ENCODE data around the gene LMO7.

The LMO7 gene

DNA sequence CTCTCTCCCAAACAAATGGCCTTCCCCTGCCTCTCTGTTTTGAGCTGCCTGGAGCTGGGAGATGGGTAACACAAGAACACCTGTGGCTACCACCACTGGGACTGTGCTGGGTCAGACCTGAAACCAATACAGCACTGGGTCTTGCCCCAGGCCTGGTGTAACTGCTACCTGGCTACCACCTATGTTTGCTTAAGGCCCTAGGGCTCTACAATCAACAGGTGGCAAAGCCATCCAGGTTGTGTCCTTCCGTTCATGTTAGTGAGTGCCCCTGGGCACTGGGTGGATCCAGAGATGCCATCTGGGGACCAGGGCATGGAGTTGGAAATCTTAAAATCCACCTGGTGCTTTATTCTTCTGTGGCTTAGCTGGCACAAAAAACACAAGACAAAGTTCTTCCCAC lies 18.9 kb upstream of the LMO7 start:
- TF ChIP-seq CTCF (IDR thresholded peaks at IDR 0.05): no peak

DNA sequence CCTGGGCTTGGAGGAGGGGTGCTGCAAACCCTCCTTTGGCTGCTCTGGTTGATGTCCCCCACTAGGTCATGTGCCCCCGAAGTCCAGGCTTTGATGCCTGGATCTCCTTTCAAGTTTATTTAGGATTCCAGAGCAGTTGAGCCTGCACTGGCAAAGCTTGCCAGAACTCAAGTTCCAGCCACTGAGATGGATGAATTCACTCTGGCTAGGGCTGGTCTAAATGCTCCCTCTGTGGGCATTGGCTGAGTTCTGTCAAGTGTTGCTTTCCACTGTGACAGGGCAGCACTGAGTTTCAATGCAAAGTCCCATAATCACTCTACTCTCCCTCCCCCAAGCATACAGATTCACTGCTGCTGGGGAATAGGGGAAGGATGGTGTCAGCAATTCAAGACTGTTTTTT lies 17.8 kb upstream of the LMO7 start:
- TF ChIP-seq CTCF (IDR thresholded peaks at IDR 0.05): no peak

DNA sequence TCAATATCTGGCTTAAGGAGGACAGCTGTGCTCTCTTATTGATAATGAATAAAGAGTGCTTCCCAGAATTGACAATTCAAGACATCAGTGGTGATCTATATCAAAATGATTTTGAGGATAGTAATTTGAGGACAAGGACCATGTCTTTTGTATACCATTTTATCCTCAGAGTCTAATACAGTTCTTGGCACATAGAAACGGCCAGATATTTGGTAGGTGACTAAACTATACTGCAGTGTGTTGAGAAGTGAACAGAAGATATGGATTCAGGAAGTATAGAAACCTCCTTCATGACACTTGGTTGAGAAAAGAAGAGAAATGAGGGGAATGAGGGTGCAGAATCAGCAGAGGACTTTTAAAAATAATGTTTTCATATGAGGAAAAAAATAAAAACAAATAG lies 16.1 kb upstream of the LMO7 start:
- no peak for TF ChIP-seq CTCF (IDR thresholded peaks at IDR 0.05)

- no peak for TF ChIP-seq CTCF (IDR thresholded peaks at IDR 0.05)
Observed at GRCh38 chr13:75621147-75621546, 15.0 kb upstream of the LMO7 start.

GRCh38 chr13:75628801-75629200 lies 7.3 kb upstream of the LMO7 start:
- TF ChIP-seq CTCF (IDR thresholded peaks at IDR 0.05): no peak

GRCh38 chr13:75633285-75633684 lies 2.8 kb upstream of the LMO7 start:
- no peak for TF ChIP-seq CTCF (IDR thresholded peaks at IDR 0.05)

DNA sequence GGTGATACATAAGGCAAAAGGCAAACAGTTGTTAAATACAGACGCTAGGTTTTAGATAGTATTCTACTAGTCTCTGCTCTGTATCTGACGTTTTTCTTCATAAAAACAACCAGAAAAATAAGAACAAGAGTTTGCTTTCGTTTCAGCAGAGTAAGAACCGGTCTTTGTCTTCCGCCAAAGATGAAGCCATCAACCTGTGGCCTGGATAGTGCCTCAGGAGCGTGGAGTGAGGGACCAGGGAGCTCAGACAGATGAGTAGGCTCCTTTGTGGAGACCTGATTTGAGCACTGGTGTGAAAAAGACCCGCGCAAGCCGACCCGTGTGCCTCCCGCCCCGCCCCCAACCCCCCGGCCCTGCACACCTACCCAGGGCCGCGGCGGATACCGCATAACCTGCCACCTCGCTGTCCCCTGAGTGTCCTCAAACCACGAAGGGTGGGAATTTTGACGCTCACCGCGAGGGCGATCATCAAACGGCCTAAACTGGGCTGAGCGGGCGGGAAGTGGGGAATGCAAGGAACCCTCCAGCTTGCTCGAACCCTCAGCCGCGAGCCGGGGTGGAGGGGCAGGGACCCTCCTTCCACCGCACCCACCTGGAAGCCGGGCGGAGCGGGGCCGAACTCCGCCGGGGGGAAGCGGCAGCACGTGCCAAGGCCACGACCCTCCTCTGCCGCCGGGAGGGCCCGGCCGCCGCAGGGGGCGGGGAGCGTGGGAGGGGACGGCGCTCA lies 866 bp upstream of the LMO7 start:
- no peak for TF ChIP-seq CTCF (IDR thresholded peaks at IDR 0.05)
